GM13976 (cell line): ENCODE data around the gene EXD2.

Experiments
- DNase-seq: peaks from one replicate; pipeline ENCODE4 v3.0.0; 2012; ENCODE audit warnings: low spot score
- CTCF ChIP-seq: IDR thresholded peaks from 2 replicates; pipeline ENCODE4 v1.5.1; 2012; ENCODE audit warnings: borderline replicate concordance, mild to moderate bottlenecking; ENCODE audit not compliant: insufficient read depth; ENCODE audit errors: extremely low read depth, missing control alignments, control extremely low read depth
- in situ Hi-C: fragments of 300-500 bp; cut with MboI; formaldehyde crosslinking; loops from one replicate; pipeline ENCODE4 v1.12.0; 2022; ENCODE audit warnings: low sequenced_read_pairs, mixed read lengths, inconsistent platforms; ENCODE audit not compliant: unreplicated experiment

EXD2 gene

GRCh38 chr14:69152181-69152901 is 39.0 kb upstream of the EXD2 start:
- DNase-seq, result peak; percentile 41
- in situ Hi-C loops, result no loop called here
- TF ChIP-seq CTCF, result no peak

DNA sequence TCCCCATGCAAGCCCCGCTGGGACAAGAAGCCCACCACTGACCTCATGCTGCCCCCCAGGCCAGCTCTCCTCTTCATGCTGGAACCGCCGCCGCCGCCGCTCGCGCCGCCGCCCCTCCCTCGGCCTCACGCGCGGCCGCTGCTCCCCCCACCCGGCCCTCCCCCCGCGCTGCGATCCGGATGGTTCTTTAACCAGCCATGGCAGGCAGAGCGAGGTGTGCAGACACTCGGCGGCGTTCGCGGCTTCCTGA is 38.5 kb upstream of the EXD2 start, which contains the start of gene DCAF5:
DCAF5 (minus strand) TSS at position 218 of the 250 bp plus-strand sequence; CDS start at position 77, 141 bp downstream.
- DNase-seq, result no peak
- in situ Hi-C loops, result no loop called here
- TF ChIP-seq CTCF, result no peak

DNA sequence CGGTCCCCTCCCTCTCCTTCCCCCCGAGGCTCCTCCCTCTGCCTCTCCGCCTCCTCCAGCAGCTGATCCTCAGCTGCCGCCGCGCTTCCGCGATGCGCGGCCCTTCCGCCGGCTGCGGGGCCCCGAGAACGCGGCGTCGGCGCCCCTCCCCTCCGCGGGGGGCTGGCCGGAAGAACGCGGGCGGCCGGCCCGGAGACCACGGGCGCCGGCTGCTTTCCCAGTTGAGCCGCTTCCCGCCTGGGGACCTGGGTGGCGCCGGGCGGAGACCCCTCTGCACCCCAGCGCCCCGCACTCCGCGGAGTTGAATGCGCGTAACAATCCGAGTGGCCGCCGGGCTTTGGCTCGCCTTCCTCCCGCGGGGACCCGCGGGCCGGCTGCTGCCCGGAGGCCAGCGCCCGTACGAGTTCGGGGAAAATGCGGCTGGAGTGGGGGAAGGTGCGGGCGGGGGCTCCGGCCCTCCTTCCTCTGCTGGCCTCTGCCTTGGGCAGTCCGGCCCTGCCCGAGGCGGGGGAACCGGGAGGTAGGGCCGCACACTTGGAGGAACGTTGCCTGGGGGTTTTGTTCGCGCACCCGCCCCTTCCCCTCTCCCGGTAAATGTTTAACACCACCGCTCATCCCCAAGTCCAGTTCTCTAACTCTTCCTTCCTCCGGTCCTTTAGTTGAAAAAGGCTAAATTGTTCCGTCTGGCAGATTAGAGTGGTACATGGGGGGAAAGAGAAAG is 38.0 kb upstream of the EXD2 start:
- in situ Hi-C loops, result no loop called here
- peak; percentile 98 for DNase-seq
- no peak for TF ChIP-seq CTCF

- in situ Hi-C loops, result no loop called here
- no peak for TF ChIP-seq CTCF
- peak; percentile 25 for DNase-seq
Observed at GRCh38 chr14:69153873-69154270, 37.4 kb upstream of the EXD2 start.

- TF ChIP-seq CTCF, result no peak
- in situ Hi-C loops, result no loop called here
- DNase-seq, result no peak
Observed at GRCh38 chr14:69154779-69155178, 36.5 kb upstream of the EXD2 start.

- in situ Hi-C loops, result no loop called here
- no peak for TF ChIP-seq CTCF
- DNase-seq, result no peak
Observed at GRCh38 chr14:69156224-69156623, 35.1 kb upstream of the EXD2 start.
